A673 (cell line): ENCODE data around the gene DYNC2I2. TPM values are rescaled to one million over a fixed set of nuclear protein-coding genes. Genes with fewer than 3 reads are reported as not detected.
"Not testable (repeated sequence)": the region's sequence is repeated elsewhere in the genome, so short reads cannot be mapped to it uniquely, and the experiment has no call there.

Experiments
- BruUV-seq: library from RNA; stranded (reverse); fragments of 400-500 nt; replicated peaks from 2 replicates; lab custom pipeline; 2021; lab: Mats Ljungman, UMichigan
- CTCF ChIA-PET: fragments of 300-600 bp; sonication (Branson Sonifier 250); formaldehyde crosslinking; loops from one replicate; lab custom pipeline; 2022; ENCODE audit warnings: antibody characterized with exemption; lab: Charles Lee
- POLR2A ChIA-PET: fragments of 300-600 bp; sonication (Branson Sonifier 250); formaldehyde crosslinking; loops from one replicate; lab custom pipeline; 2022; ENCODE audit warnings: antibody characterized with exemption; ENCODE audit not compliant: low non-redundant PET; lab: Charles Lee
- DNase-seq: peaks from one replicate; pipeline ENCODE4 v3.0.0-alpha.2; 2015; ENCODE audit warnings: low spot score
- H3K27ac ChIP-seq: fragments of 200-600 bp; sonication (generic); 2 replicates; pipeline ENCODE4 v1.5.1; 2016; ENCODE audit warnings: mixed run types, low read depth, mild to moderate bottlenecking, mixed read lengths, antibody characterized with exemption, low read length; ENCODE audit not compliant: poor library complexity, severe bottlenecking
- H3K27me3 ChIP-seq: fragments of 200-600 bp; sonication (generic); replicated peaks from 2 replicates; pipeline ENCODE4 v1.6.1; 2017; ENCODE audit warnings: mixed run types, low read depth, mild to moderate bottlenecking, mixed read lengths, antibody characterized with exemption, low read length; ENCODE audit not compliant: insufficient read depth, poor library complexity
- H3K36me3 ChIP-seq: fragments of 200-600 bp; sonication (generic); 2 replicates; pipeline ENCODE4 v1.6.1; 2016; ENCODE audit warnings: mixed run types, mild to moderate bottlenecking, mixed read lengths, antibody characterized with exemption, low read length; ENCODE audit not compliant: insufficient read depth, poor library complexity, severe bottlenecking
- H3K4me1 ChIP-seq: fragments of 200-600 bp; sonication (generic); 2 replicates; pipeline ENCODE4 v1.6.1; 2017; ENCODE audit warnings: mixed run types, mild to moderate bottlenecking, mixed read lengths, antibody characterized with exemption, low read length; ENCODE audit not compliant: insufficient read depth, poor library complexity, severe bottlenecking
- H3K4me3 ChIP-seq: fragments of 200-600 bp; sonication (generic); 2 replicates; pipeline ENCODE4 v1.5.1; 2016; ENCODE audit warnings: low read depth, mixed run types, mild to moderate bottlenecking, mixed read lengths, low read length; ENCODE audit not compliant: poor library complexity, severe bottlenecking
- H3K9me3 ChIP-seq: fragments of 200-600 bp; sonication (generic); 2 replicates; pipeline ENCODE4 v1.6.1; 2016; ENCODE audit warnings: mixed run types, low read depth, mild to moderate bottlenecking, mixed read lengths, antibody characterized with exemption, low read length; ENCODE audit not compliant: poor library complexity, severe bottlenecking
- CTCF ChIP-seq: fragments of 300-800, 200-600 bp; sonication (generic); conservative IDR thresholded peaks from 2 replicates; pipeline ENCODE4 v1.5.1; 2017; ENCODE audit warnings: low read depth, mild to moderate bottlenecking, antibody characterized with exemption, low read length, moderate library complexity, mixed read lengths
- EZH2 ChIP-seq: fragments of 200-600 bp; sonication (generic); IDR thresholded peaks from 2 replicates; pipeline ENCODE4 v1.6.1; 2017; ENCODE audit warnings: borderline replicate concordance, low read depth, mild to moderate bottlenecking, mixed read lengths, antibody characterized with exemption, low read length; ENCODE audit not compliant: poor library complexity, severe bottlenecking
- intact Hi-C: fragments of 100-400 bp; cut with micrococcal nuclease; formaldehyde crosslinking; loops from one replicate; pipeline ENCODE4 v1.10.0; 2022; ENCODE audit not compliant: unreplicated experiment
- total RNA-seq: library from RNA; stranded (reverse); gene quantifications from 2 replicates; pipeline ENCODE4 v1.2.3, GENCODE V29; 2021

DYNC2I2 gene
- total RNA-seq, 1 experiment from 2014 or later = 135 TPM

- Histone ChIP-seq H3K36me3 (no peaks in the 10 kb centered on the region), H3K4me3 (no peak overlapping the region), H3K9me3 (no peaks in the 10 kb centered on the region), H3K27ac (no peak overlapping the region), H3K27me3 (no peaks in the 10 kb centered on the region), H3K4me1 (no peaks in the 10 kb centered on the region)
- intact Hi-C loops = no loop called here
- ChIA-PET POLR2A (no interaction called here), CTCF (no interaction called here)
- TF ChIP-seq EZH2 = no peak
- TF ChIP-seq CTCF = no peak
- DNase-seq = no peak
- BruUV-seq = no TSS peak
Observed at GRCh38 chr9:128653908-128654307, 2.7 kb downstream of the DYNC2I2 start.

- POLR2A ChIA-PET = interaction anchor here (0.6 kb wide), 1 partner anchor 323 kb away, joined by 4 read pairs; no protein-coding TSS in a partner anchor
- Histone ChIP-seq H3K9me3 (no peaks in the 10 kb centered on the region), H3K27ac (no peak overlapping the region), H3K4me3 (no peak overlapping the region), H3K36me3 (peaks cover 3% of the 10 kb centered on the region), H3K27me3 (no peaks in the 10 kb centered on the region), H3K4me1 (no peaks in the 10 kb centered on the region)
- CTCF ChIA-PET = no interaction called here
- no TSS peak for BruUV-seq
- intact Hi-C loops = no loop called here
- TF ChIP-seq CTCF = no peak
- TF ChIP-seq EZH2 = no peak
- DNase-seq = no peak
Observed at GRCh38 chr9:128651798-128652197, 4.8 kb downstream of the DYNC2I2 start.

GRCh38 chr9:128648206-128648605, 8.4 kb downstream of the DYNC2I2 start:
- intact Hi-C loops = loop anchor here (5.0 kb wide), 1 partner anchor 54 kb away; the partner anchor contains the start of gene PKN3
- H3K4me3 ChIP-seq, CTCF ChIA-PET, H3K27me3 ChIP-seq, H3K36me3 ChIP-seq, BruUV-seq, H3K27ac ChIP-seq, POLR2A ChIA-PET, H3K9me3 ChIP-seq, H3K4me1 ChIP-seq: not testable (repeated sequence)
- TF ChIP-seq CTCF = peak; percentile 42
- DNase-seq = peak; percentile 70
